UCSD-AML1 (cell line): ENCODE results near the gene CHRNA5.

Experiments
- DNase-seq: peaks from one replicate; lab custom pipeline; 2025; ENCODE audit not compliant: unreplicated experiment; lab: John Stamatoyannopoulos, UW

The CHRNA5 gene

DNA sequence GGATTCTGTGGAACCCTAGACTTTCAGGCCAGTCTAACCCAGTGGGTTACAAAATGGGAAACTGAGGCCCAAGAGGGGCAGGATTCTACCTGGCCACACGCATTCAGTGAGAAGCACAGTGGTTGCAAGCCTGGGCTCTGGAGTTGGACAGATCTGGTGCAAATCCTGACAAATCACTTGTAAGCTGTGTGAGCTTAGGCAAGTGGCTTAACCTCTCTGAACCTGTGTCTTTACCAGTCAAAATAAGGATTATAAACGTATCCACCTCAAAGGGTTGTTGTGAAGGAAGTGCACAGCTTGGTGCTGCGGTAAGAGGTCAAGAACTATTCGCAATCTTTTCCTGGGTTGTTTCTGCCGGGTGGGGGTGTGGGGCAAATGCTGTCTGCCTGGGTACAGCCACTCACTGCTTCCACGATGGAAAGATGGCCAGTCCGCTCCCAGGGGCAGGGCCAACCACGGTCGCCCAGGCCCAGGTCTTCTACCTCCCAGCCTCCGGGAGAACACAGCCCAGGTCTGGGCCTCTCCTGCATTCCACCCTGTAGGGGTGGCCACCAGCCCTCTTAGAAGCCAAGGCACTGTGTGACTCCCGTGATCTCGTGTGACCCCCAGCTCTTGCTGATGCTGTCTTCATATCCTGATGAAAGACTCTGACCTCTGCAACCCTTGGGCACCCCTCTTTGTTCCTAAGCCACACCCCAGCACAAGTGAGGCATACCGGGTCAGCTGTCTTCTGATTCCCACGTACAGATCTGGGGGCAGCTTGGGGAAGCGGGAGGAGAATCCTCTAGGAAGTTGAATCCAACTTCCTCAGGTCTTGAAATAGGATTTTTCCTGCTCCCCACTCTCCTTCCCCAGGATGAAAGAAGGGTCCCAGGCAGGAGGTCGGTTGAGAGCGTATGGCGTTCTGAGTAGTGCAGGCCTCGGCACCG lies 54.0 kb downstream of the CHRNA5 start:
- DNase-seq = no peak

- no peak for DNase-seq
Measured at GRCh38 chr15:78620021-78620526, 54.8 kb downstream of the CHRNA5 start.

DNA sequence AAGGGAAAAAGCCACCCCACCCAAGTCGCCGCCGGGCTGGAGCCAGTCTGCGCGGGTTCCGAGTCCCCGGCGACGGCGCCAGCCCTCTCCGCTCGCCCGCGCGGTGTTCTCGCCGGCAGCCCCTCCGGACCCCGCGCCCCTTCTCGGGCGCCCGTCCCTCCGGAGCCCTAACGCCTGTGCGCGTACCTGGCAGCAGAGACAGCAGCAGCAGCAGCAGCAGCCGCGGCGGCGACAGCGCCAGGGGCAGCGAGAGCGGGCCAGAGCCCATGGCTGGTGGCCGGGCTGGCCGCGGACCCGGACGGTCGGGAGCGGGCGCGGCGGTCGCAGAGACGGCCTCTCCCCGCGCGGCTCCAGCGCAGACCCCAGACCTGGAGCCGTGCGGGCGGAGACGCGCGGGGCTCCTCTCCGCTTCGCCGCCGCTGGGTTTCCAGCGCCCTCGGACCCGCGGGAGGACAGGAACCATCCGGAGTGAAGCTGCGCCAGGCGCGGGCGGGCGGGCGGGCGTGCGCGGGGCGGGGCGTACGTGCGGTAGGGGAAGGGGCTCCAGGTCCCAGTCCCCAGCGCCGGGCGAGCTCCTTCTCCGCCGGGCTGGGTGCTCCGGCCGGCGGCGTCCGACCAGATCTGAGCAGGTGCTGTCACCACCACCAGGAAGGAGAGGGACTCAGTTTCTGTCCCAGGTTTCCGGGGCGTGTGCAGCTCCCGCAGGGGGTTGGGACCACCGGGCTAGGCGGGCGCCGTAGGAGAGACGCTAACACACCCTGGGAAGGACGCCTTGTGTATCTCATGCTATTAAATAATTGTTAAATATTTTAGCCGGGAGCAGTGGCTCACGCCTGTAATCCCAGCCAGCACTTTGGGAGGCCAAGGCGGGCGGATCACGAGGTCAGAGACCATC lies 55.5 kb downstream of the CHRNA5 start, which contains the start of gene CHRNA3:
Gene CHRNA3 (minus strand): TSS at position 470 of the 895 bp plus-strand sequence. CDS start 202 bp downstream, at position 268.
- no peak for DNase-seq

DNA sequence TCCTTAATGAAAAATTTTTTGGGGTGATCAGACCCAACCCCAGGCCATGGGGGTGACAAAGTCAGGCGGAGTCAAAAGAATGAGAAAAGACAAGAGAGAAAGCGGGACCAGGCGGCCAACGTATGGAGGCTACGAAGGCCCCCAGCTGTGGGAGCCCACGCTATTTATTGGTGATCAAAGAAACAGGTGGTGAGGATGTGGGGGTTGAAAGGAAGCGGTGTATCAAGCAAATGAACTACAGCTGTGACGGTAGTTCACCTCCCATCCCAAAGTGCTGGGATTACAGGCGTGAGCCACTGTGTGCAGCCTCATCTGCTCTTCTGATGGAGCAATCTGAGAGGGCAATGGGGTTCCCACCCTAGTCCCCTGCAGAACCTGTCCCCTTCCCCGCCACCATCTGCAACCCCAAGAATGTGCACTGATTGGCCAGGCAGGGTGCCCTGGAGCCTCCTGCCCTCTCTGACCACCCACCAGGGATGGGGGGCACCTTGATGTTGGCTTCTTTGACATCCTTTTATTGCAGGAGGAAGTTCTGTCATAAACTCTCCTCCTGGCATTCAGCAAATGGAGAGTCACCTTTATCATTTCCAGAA lies 56.6 kb downstream of the CHRNA5 start:
- DNase-seq = no peak

GRCh38 chr15:78623786-78624497 lies 58.6 kb downstream of the CHRNA5 start:
- DNase-seq = no peak

GRCh38 chr15:78624651-78625590 lies 59.6 kb downstream of the CHRNA5 start:
- DNase-seq = no peak

DNA sequence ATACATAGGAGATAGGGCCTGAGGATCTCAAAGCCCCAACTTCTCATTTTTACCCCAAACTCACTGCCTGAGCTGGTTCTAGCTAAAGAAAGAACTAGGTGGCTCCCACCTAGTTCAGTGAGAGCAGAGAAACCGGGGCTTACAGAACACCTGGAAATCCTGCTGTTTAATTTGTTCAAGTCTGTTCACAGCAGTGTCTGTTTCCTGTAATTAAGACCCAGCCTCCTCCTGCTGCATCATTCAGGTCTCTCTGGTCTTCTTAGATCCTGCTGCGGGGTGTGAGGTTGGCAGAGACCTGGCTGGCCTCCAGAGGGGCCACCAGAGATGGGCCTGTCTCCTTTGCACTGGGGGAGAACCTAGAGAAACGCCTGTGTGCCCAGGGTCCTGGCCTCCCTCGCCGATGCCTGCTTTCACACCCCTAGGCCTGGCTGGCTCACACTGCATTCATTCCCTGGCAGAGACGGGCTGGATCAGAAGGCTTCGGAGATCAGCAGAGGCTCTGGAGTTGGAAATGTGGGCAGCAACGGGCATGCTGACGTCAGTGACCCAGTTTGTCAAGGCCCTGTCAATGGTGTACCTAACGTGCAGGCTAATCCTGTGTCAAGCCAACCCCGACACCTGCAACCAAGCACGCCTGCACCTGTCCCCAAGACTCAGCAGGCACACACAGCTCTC lies 60.4 kb downstream of the CHRNA5 start:
- no peak for DNase-seq

DNA sequence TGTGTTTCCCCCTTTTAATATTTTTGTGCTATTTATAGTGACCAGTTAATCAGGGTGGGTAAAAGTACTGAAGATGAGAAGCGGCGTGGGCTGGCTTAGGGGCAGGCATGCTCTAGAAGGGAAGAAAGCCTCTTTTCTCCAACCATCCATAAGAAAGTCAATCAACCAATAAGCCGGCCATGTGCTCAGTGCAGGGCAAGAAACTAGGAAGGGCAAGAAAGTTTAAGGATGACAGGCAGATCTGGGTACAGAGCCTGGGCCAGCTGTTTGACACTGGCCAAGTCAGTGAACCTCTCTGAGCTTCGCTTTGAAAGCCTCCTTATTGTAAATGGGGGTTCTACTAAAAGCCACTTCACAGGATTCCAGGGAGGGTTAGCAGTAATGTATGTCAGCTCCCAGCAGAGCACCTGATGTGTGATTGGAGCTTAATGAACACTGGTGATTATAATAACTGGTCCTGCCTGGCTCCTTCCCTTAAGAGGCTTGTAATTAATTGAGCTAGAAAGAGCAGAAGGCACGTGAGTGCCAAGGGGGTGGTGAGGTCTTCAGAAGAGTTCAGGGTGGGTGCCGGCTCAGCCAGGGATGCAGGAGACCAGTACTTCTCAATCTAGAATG lies 61.2 kb downstream of the CHRNA5 start:
- no peak for DNase-seq

DNA sequence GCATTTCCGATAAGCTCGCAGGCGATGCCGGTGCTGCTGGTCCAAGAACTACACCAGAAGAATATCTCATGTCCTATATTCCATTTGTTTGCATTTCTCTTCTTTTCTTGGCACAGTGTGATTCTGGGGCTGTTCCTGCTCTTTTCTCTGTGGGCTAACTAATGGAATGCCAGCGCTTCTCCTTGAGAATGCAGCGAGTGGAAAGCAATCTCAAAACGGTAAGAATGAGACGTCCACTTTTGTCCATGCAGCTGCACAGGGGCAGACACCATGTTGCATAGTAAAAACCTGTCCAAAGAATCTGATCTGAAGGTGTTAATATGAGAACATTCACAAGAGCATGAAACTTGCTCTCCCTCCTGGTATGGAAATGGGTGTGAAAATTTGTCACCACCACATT lies 62.0 kb downstream of the CHRNA5 start:
- DNase-seq = no peak

DNA sequence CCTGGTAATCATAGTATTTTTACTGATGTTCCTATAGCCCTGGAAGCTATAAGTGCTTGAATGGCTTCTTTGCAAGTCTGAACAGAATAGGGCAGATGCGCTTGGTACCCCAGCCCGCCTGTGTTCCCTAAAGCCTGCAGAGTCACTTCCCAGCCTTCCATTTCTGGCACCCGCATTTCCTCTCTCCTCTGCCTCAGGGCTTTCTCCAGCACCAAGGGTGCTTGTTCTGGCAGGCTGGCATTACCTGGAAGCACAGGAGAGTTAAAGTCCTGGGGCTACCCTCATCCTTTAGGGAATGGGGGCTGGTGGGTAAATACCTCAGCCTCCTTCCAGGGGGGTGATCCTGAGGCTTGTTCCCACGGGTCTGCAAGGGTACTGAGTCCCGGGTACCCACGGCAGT lies 62.9 kb downstream of the CHRNA5 start:
- no peak for DNase-seq

- DNase-seq = no peak
Measured at GRCh38 chr15:78629031-78629715, 63.9 kb downstream of the CHRNA5 start.

- DNase-seq = no peak
Measured at GRCh38 chr15:78629716-78630065, 64.4 kb downstream of the CHRNA5 start.

- no peak for DNase-seq
Measured at GRCh38 chr15:78630886-78631633, 65.7 kb downstream of the CHRNA5 start.

DNA sequence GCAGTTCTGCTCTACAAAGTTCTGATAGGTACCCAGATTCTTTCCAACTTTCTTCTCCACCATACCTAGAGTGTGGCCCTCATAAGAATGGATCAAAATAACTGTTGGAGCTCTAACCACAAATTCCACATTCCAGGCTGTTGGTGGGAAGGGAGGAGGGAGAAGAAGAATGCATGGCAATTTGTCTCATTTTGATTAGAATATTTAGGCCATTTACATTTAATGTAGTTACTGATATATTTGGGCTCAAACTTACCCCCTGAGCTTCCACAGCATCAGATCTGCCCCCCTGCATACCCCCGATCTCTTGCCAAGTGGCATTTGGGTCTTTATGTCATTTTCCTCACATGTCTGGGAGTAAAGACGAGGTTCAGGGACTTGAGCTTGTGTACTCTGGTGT lies 68.0 kb downstream of the CHRNA5 start:
- no peak for DNase-seq

GRCh38 chr15:78634210-78635145 lies 69.2 kb downstream of the CHRNA5 start:
- DNase-seq = no peak

- DNase-seq = no peak
Measured at GRCh38 chr15:78635346-78635745, 70.0 kb downstream of the CHRNA5 start.
